Activated gamma-delta T cell treated with Interleukin-2 at 50 U/mL for 16 hours (primary cell): Measurements from ENCODE around the gene CKMT2.
"Not testable (repeated sequence)": the region's sequence is repeated elsewhere in the genome, so short reads cannot be mapped to it uniquely, and the experiment has no call there.

Source experiments
- DNase-seq: peaks from one replicate; pipeline ENCODE4 v3.0.0-alpha.2; 2020

The CKMT2 gene

GRCh38 chr5:81253875-81254274 lies 20.8 kb downstream of the CKMT2 start:
- no peak for DNase-seq

GRCh38 chr5:81254886-81255559 lies 21.9 kb downstream of the CKMT2 start:
- no peak for DNase-seq

GRCh38 chr5:81256766-81257165 lies 23.6 kb downstream of the CKMT2 start:
- no peak for DNase-seq

GRCh38 chr5:81262796-81263195 lies 29.7 kb downstream of the CKMT2 start:
- DNase-seq = not testable (repeated sequence)

GRCh38 chr5:81265101-81265500 lies 32.0 kb downstream of the CKMT2 start:
- DNase-seq = no peak

GRCh38 chr5:81268521-81269196 lies 35.5 kb downstream of the CKMT2 start:
- DNase-seq = no peak

GRCh38 chr5:81269751-81270393 lies 36.8 kb downstream of the CKMT2 start:
- DNase-seq = no peak

GRCh38 chr5:81270394-81271027 lies 37.4 kb downstream of the CKMT2 start:
- DNase-seq = not testable (repeated sequence)

- no peak for DNase-seq
Observed at GRCh38 chr5:81283976-81284375, 50.9 kb downstream of the CKMT2 start.

- no peak for DNase-seq
Observed at GRCh38 chr5:81286059-81286617, 53.0 kb downstream of the CKMT2 start.

- no peak for DNase-seq
Observed at GRCh38 chr5:81288021-81288433, 54.9 kb downstream of the CKMT2 start.

- no peak for DNase-seq
Observed at GRCh38 chr5:81290146-81290545, 57.0 kb downstream of the CKMT2 start.

GRCh38 chr5:81292130-81292529 lies 59.0 kb downstream of the CKMT2 start:
- no peak for DNase-seq

GRCh38 chr5:81294021-81294420 lies 60.9 kb downstream of the CKMT2 start:
- not testable (repeated sequence) for DNase-seq

- DNase-seq = no peak
Observed at GRCh38 chr5:81297531-81297930, 64.4 kb downstream of the CKMT2 start.

- no peak for DNase-seq
Observed at GRCh38 chr5:81300921-81301270, 67.8 kb downstream of the CKMT2 start.

- peak; percentile 90 for DNase-seq
Observed at GRCh38 chr5:81301271-81302015, 68.3 kb downstream of the CKMT2 start, which contains the start of gene ZCCHC9. Gene ZCCHC9 (plus strand): TSS chr5:81301587. CDS start chr5:81304758, 3,171 bp downstream.

- DNase-seq = no peak
Observed at GRCh38 chr5:81302596-81302995, 69.5 kb downstream of the CKMT2 start.

- no peak for DNase-seq
Observed at GRCh38 chr5:81303563-81303962, 70.4 kb downstream of the CKMT2 start.

- no peak for DNase-seq
Observed at GRCh38 chr5:81305785-81306184, 72.7 kb downstream of the CKMT2 start.

GRCh38 chr5:81308836-81309235 lies 75.7 kb downstream of the CKMT2 start:
- no peak for DNase-seq

GRCh38 chr5:81310402-81311063 lies 77.4 kb downstream of the CKMT2 start:
- DNase-seq = no peak
